ENCODE results near the gene CDK6. TPM values are rescaled to one million over a fixed set of nuclear protein-coding genes. Genes with fewer than 3 reads are reported as not detected.

Gene CDK6
- total RNA-seq, 4 donors from 2014 or later, result 22.2 to 45.4 (median 36.4) TPM

DNA sequence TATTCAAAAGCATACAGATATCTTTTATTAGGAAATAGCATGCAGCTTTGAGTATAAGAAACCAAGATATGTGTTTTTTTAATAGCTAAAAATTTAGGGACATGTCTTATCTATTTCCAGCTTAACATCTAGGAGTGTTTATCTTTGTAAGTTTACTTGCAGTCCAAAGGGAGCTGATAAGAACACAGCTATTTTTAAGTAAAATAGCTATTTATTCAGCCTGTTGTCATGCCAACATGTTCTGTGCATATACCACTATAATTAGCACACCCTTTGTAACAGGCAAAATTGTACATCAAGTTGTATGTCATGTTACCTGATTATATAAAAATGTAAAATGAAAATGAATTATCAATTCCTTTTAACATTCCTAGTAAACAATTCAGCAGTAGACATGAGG, 275.8 kb downstream of the CDK6 start:
- Histone ChIP-seq H3K4me1 (peaks cover 0 to 9% (median 3%) of the 10 kb centered on the region in 4 donors), H3K9me3 (no peaks in the 10 kb centered on the region), H3K27me3 (no peaks in the 10 kb centered on the region), H3K27ac (replicated peaks in 1 of 4) (no peak overlapping the region), H3K4me3 (no peak overlapping the region), H3K36me3 (peaks cover 3 to 65% (median 30%) of the 10 kb centered on the region in 4 donors)
- intact Hi-C loops (cut with DNase I), result no loop called here
- no peak for DNase-seq (ENCODE audit: extremely low spot score)
- no peak for TF ChIP-seq POLR2A (IDR thresholded peaks at IDR 0.05; ENCODE audit: low read depth)
- TF ChIP-seq, protein P1, sequence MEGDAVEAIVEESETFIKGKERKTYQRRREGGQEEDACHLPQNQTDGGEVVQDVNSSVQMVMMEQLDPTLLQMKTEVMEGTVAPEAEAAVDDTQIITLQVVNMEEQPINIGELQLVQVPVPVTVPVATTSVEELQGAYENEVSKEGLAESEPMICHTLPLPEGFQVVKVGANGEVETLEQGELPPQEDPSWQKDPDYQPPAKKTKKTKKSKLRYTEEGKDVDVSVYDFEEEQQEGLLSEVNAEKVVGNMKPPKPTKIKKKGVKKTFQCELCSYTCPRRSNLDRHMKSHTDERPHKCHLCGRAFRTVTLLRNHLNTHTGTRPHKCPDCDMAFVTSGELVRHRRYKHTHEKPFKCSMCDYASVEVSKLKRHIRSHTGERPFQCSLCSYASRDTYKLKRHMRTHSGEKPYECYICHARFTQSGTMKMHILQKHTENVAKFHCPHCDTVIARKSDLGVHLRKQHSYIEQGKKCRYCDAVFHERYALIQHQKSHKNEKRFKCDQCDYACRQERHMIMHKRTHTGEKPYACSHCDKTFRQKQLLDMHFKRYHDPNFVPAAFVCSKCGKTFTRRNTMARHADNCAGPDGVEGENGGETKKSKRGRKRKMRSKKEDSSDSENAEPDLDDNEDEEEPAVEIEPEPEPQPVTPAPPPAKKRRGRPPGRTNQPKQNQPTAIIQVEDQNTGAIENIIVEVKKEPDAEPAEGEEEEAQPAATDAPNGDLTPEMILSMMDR (IDR thresholded peaks at IDR 0.05), result no peak
- TF ChIP-seq EP300 (IDR thresholded peaks at IDR 0.05), result no peak
- TF ChIP-seq POLR2AphosphoS5 (IDR thresholded peaks at IDR 0.05), result no peak

DNA sequence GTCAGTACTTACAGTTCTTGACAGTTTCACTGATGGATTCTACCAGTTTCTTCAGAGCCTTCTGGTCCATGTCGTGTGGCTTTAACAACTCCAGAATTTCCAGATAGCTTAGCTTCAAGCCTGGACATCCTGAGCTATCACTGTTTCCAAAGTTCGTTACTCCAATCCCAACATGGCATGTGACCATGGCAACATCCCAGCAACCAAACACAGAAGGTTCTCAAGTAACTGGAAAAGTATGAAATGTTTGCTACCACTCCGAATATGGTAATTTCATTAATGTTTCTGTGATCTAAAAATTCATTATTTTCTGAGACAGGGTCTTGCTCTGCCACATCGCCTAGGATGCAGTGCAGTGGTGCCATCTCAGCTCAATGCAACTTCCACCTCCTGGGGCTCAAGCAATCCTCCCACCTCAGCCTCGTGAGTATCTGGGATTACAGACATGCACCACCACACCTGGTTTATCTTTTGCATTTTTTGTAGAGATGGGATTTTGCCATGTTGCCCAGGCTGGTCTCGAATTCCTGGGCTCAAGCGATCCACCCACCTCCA, 278.5 kb downstream of the CDK6 start:
- no peak for DNase-seq (ENCODE audit: extremely low spot score)
- H3K36me3 ChIP-seq, result peaks cover 0 to 37% (median 9%) of the 10 kb centered on the region in 4 donors
- H3K4me3 ChIP-seq, result no peak overlapping the region
- H3K9me3 ChIP-seq, result no peaks in the 10 kb centered on the region
- H3K4me1 ChIP-seq, result peaks cover 0 to 9% (median 3%) of the 10 kb centered on the region in 4 donors
- TF ChIP-seq, protein P1 (IDR thresholded peaks at IDR 0.05), result no peak
- no peak for TF ChIP-seq POLR2AphosphoS5 (IDR thresholded peaks at IDR 0.05)
- TF ChIP-seq POLR2A (IDR thresholded peaks at IDR 0.05; ENCODE audit: low read depth), result no peak
- TF ChIP-seq EP300 (IDR thresholded peaks at IDR 0.05), result no peak
- intact Hi-C loops (cut with DNase I), result no loop called here
- no peak overlapping the region for H3K27ac ChIP-seq (replicated peaks in 1 of 4)
- 84% methylated on average over 7 of the region's 7 CpGs for WGBS
- H3K27me3 ChIP-seq, result no peaks in the 10 kb centered on the region

DNA sequence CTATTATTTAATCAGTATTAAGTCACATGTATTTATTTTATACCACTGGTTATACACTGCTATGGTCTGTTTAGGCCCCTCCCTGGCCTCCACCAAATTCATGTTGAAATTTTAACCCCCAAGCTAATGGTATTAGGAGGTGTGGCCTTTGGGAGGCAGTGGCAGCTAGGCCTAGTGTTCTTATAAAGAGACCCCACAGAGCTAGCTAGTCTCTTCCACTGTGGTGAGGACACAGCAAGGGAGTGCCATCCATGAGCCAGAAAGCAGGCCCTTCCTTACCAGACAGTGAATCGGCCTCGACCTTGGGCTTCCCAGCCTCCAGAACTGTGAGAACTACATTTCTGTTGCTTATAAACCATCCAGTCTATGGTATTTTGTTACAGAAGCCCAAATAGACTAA, 279.1 kb downstream of the CDK6 start:
- H3K36me3 ChIP-seq, result peaks cover 0 to 32% (median 6%) of the 10 kb centered on the region in 4 donors
- intact Hi-C loops (cut with DNase I), result no loop called here
- DNase-seq (ENCODE audit: extremely low spot score), result no peak
- H3K27ac ChIP-seq (replicated peaks in 1 of 4), result no peak overlapping the region
- H3K27me3 ChIP-seq, result no peaks in the 10 kb centered on the region
- TF ChIP-seq POLR2A (IDR thresholded peaks at IDR 0.05; ENCODE audit: low read depth) (no peak), POLR2AphosphoS5 (IDR thresholded peaks at IDR 0.05) (no peak), EP300 (IDR thresholded peaks at IDR 0.05) (no peak)
- TF ChIP-seq, protein P1 (IDR thresholded peaks at IDR 0.05), result no peak
- peaks cover 0 to 9% (median 3%) of the 10 kb centered on the region in 4 donors for H3K4me1 ChIP-seq
- H3K4me3 ChIP-seq, result no peak overlapping the region
- 100% methylated on average over 2 of the region's 2 CpGs for WGBS
- H3K9me3 ChIP-seq, result no peaks in the 10 kb centered on the region

Small RNA genes lying within 50 kb of the gene (small RNA-seq; reads per million reads assigned to genes)
- 0 reads per million in 3 donors for gene RNU6-10P

Other genes with a start within 250 kb of the CDK6 start
- gene FAM133B, start 246.2 kb downstream of the CDK6 start, total RNA-seq, result 10 to 100 TPM; 15.7 to 22.0 (median 19.2) TPM